H1 (cell line): ENCODE measurements around the gene PIP5K1B. TPM values are rescaled to one million over a fixed set of nuclear protein-coding genes. Genes with fewer than 3 reads are reported as not detected.
A peak's percentile ranks its signal among the peaks of the same experiment; 100 is the strongest.

ENCODE experiments used
- CTCF ChIA-PET: fragments of 300-600 bp; sonication (Branson Sonifier 250); formaldehyde crosslinking; loops from one replicate; lab custom pipeline; 2021; ENCODE audit not compliant: partially characterized antibody; lab: Charles Lee
- POLR2A ChIA-PET: fragments of 300-600 bp; sonication (Branson Sonifier 250); formaldehyde crosslinking; loops from one replicate; lab custom pipeline; 2021; ENCODE audit warnings: inconsistent platforms; ENCODE audit not compliant: partially characterized antibody; lab: Charles Lee
- DNase-seq, 2 experiments: peaks; one replicate each; pipeline versions ENCODE4 v3.0.0 to v3.0.0-alpha.2; 2010 to 2022; ENCODE audit warnings: low spot score in 2 of 2, low read depth in 1 of 2, mixed read lengths in 1 of 2
- FAIRE-seq: peaks from 2 replicates; lab custom pipeline; 2011; peaks lifted over from hg19 to GRCh38; lab: Jason Lieb, UNC
- H2AFZ ChIP-seq: 2 replicates; pipeline ENCODE4 v1.8.1; 2012; ENCODE audit warnings: low read length, inconsistent platforms
- H2AK5ac ChIP-seq: 2 replicates; pipeline ENCODE4 v1.6.1; 2013; ENCODE audit warnings: low read depth, low read length
- H2BK120ac ChIP-seq: replicated peaks from 2 replicates; pipeline ENCODE3; 2013; ENCODE audit warnings: low read depth, low read length, inconsistent platforms
- H2BK12ac ChIP-seq: 2 replicates; pipeline ENCODE4 v1.6.1; 2013; ENCODE audit warnings: low read depth, low read length
- H2BK15ac ChIP-seq: 2 replicates; pipeline ENCODE4 v1.6.1; 2013; ENCODE audit warnings: low read length
- H2BK20ac ChIP-seq: 2 replicates; pipeline ENCODE4 v1.6.1; 2013; ENCODE audit warnings: low read length
- H2BK5ac ChIP-seq: 2 replicates; pipeline ENCODE4 v1.6.1; 2013; ENCODE audit warnings: low read depth, low read length
- H3K14ac ChIP-seq: 2 replicates; pipeline ENCODE4 v1.6.1; 2013; ENCODE audit warnings: inconsistent platforms; ENCODE audit not compliant: insufficient read length
- H3K18ac ChIP-seq: 2 replicates; pipeline ENCODE4 v1.6.1; 2013; ENCODE audit warnings: low read length; ENCODE audit errors: extremely low read depth
- H3K23ac ChIP-seq: 2 replicates; pipeline ENCODE4 v1.6.1; 2013; ENCODE audit warnings: inconsistent platforms; ENCODE audit not compliant: insufficient read length
- H3K23me2 ChIP-seq: 2 replicates; pipeline ENCODE4 v1.6.1; 2013; ENCODE audit warnings: low read depth, low read length
- H3K27ac ChIP-seq: 2 replicates; pipeline ENCODE4 v1.6.1; 2011; ENCODE audit warnings: low read depth, low read length, inconsistent platforms
- H3K27me3 ChIP-seq, 4 experiments: replicated peaks in 1 of 4; 1 replicate in 1 of 4; 2 replicates in 3 of 4; pipeline versions ENCODE4 v1.6.1 to v1.8.1; 2011 to 2013; ENCODE audit warnings: low read length in 3 of 4, mild to moderate bottlenecking in 3 of 4, inconsistent platforms in 2 of 4, mixed read lengths in 2 of 4, moderate library complexity in 1 of 4; ENCODE audit not compliant: control insufficient read depth in 3 of 4, insufficient read depth in 3 of 4; ENCODE audit errors: extremely low read depth in 1 of 4
- H3K36me3 ChIP-seq, 4 experiments: 2 replicates each; pipeline versions ENCODE4 v1.6.1 to v1.8.1; 2011 to 2013; ENCODE audit warnings: mild to moderate bottlenecking in 4 of 4, low read length in 3 of 4, moderate library complexity in 2 of 4, control low read depth in 1 of 4, inconsistent platforms in 1 of 4; ENCODE audit not compliant: insufficient read depth in 4 of 4, control insufficient read depth in 2 of 4
- H3K4ac ChIP-seq: replicated peaks from 2 replicates; pipeline ENCODE3; 2013; ENCODE audit warnings: low read length, low read depth, mixed read lengths, inconsistent platforms; ENCODE audit not compliant: insufficient read length
- H3K4me1 ChIP-seq, 4 experiments: replicated peaks in 1 of 4; 1 replicate in 1 of 4; 2 replicates in 3 of 4; pipeline versions ENCODE4 v1.6.1 to v1.8.1; 2011 to 2013; ENCODE audit warnings: low read length in 3 of 4, inconsistent platforms in 2 of 4, mixed read lengths in 1 of 4; ENCODE audit not compliant: insufficient read depth in 4 of 4, control insufficient read depth in 3 of 4
- H3K4me2 ChIP-seq, 2 experiments: 2 replicates each; pipeline versions ENCODE4 v1.6.1 to v1.8.1; 2011 to 2013; ENCODE audit warnings: low read depth in 2 of 2, low read length in 2 of 2, control low read depth in 1 of 2, inconsistent platforms in 1 of 2, mild to moderate bottlenecking in 1 of 2; ENCODE audit not compliant: insufficient read depth in 1 of 2
- H3K4me3 ChIP-seq, 4 experiments: fragments of 200-600, 300-600 bp in 1 of 4; sonication (generic), shearing (Covaris generic), sonication (Bioruptor Twin) in 1 of 4; 2 replicates each; pipeline versions ENCODE4 v1.5.1 to v1.8.1; 2011 to 2016; ENCODE audit warnings: low read length in 4 of 4, low read depth in 3 of 4, control low read depth in 2 of 4, inconsistent platforms in 2 of 4, mild to moderate bottlenecking in 2 of 4, mixed read lengths in 1 of 4, moderate library complexity in 1 of 4; ENCODE audit not compliant: insufficient read depth in 2 of 4; ENCODE audit errors: extremely low read depth in 1 of 4
- H3K56ac ChIP-seq: replicated peaks from 2 replicates; pipeline ENCODE3; 2013; ENCODE audit warnings: low read depth, mild to moderate bottlenecking, mixed read lengths, low read length, inconsistent platforms; ENCODE audit not compliant: insufficient read length
- H3K79me1 ChIP-seq: 2 replicates; pipeline ENCODE4 v1.6.1; 2013; ENCODE audit warnings: low read depth, low read length, control low read depth
- H3K79me2 ChIP-seq, 2 experiments: 2 replicates each; pipeline versions ENCODE4 v1.6.1 to v1.8.1; 2012 to 2013; ENCODE audit warnings: low read length in 2 of 2, mild to moderate bottlenecking in 2 of 2, inconsistent platforms in 1 of 2; ENCODE audit not compliant: insufficient read depth in 2 of 2, control insufficient read depth in 1 of 2
- H3K9ac ChIP-seq, 4 experiments: replicated peaks in 1 of 4; 1 replicate in 1 of 4; 2 replicates in 3 of 4; pipeline versions ENCODE4 v1.6.1 to v1.8.1; 2011 to 2013; ENCODE audit warnings: low read depth in 3 of 4, low read length in 3 of 4, control low read depth in 2 of 4, mild to moderate bottlenecking in 2 of 4, moderate library complexity in 2 of 4, inconsistent platforms in 1 of 4; ENCODE audit errors: extremely low read depth in 1 of 4
- H3K9me3 ChIP-seq, 2 experiments: 2 replicates each; pipeline versions ENCODE4 v1.6.1 to v1.8.1; 2012 to 2013; ENCODE audit warnings: mild to moderate bottlenecking in 2 of 2, moderate library complexity in 2 of 2, control low read depth in 1 of 2, inconsistent platforms in 1 of 2, low read depth in 1 of 2, low read length in 1 of 2, mixed read lengths in 1 of 2; ENCODE audit not compliant: insufficient read depth in 2 of 2
- H4K20me1 ChIP-seq, 2 experiments: replicated peaks in 1 of 2; 2 replicates each; pipeline versions ENCODE3 to v1.8.1; 2011 to 2013; ENCODE audit warnings: inconsistent platforms in 2 of 2, low read length in 2 of 2, mild to moderate bottlenecking in 1 of 2; ENCODE audit not compliant: insufficient read depth in 2 of 2, control insufficient read depth in 1 of 2
- H4K5ac ChIP-seq: 2 replicates; pipeline ENCODE4 v1.6.1; 2013; ENCODE audit warnings: low read length, low read depth, mixed read lengths, inconsistent platforms; ENCODE audit not compliant: insufficient read length
- H4K8ac ChIP-seq: 2 replicates; pipeline ENCODE4 v1.8.0; 2013; ENCODE audit warnings: mild to moderate bottlenecking, moderate library complexity, low read length, inconsistent platforms; ENCODE audit not compliant: insufficient read depth; ENCODE audit errors: extremely low read depth
- H4K91ac ChIP-seq: replicated peaks from 2 replicates; pipeline ENCODE3; 2013; ENCODE audit warnings: low read length, mixed read lengths, inconsistent platforms; ENCODE audit not compliant: insufficient read length
- BACH1 ChIP-seq: IDR thresholded peaks from 2 replicates; pipeline ENCODE4 v1.6.1; 2012; ENCODE audit warnings: low read length, improper control_type of control experiment
- CTBP2 ChIP-seq: IDR thresholded peaks from 2 replicates; pipeline ENCODE4 v1.7.0; 2011; ENCODE audit warnings: borderline replicate concordance, mild to moderate bottlenecking, moderate library complexity, mixed read lengths, low read length; ENCODE audit not compliant: insufficient read depth, insufficient read length
- MAFK ChIP-seq: IDR thresholded peaks from 2 replicates; pipeline ENCODE4 v1.6.1; 2012; ENCODE audit warnings: low read depth, mild to moderate bottlenecking, improper control_type of control experiment, low read length
- WGBS, 2 experiments: shearing (Covaris generic) in 1 of 2; methylation state at CpG; one replicate each; pipeline versions ENCODE4 v1.1.6 to v1.1.7; 2013 to 2015; ENCODE audit warnings: low lambda C conversion rate in 2 of 2, mixed read lengths in 2 of 2, inconsistent platforms in 1 of 2, low coverage in 1 of 2, missing lambda C conversion rate in 1 of 2; ENCODE audit not compliant: insufficient replicate concordance in 2 of 2, insufficient coverage in 1 of 2, insufficient read length in 1 of 2; ENCODE audit errors: extremely low coverage in 1 of 2, missing lambda C conversion rate in 1 of 2; 5-methylcytosine and 5-hydroxymethylcytosine counted together
- polyA plus RNA-seq, 7 experiments: library from polyadenylated mRNA; depleted of rRNA in 3 of 7; stranded (reverse) in 5 of 7; unstranded in 2 of 7; fragments of >200 nt in 5 of 7; fragments of 200-250 nt in 2 of 7; gene quantifications; 1 replicate in 5 of 7; 2 replicates in 1 of 7; 4 replicates in 1 of 7; pipeline versions ENCODE4 v1.2.1 to v1.2.3, GENCODE V29; 2011 to 2013; ENCODE audit warnings: missing spikeins in 2 of 7, mixed read lengths in 2 of 7
- total RNA-seq: library from RNA; stranded (reverse); fragmentation: NEBNext Ultra II Directional; extraction: Animal tissue kit (Norgen Biotek cat#: 25700); gene quantifications from 2 replicates; pipeline ENCODE4 v1.2.1, GENCODE V29; 2021

Gene PIP5K1B
- total and polyA plus RNA-seq, 2 of the 8 experiments (the other 6 are each of a cell fraction or from before 2014, with no cell fraction given): 4.7 to 7.7 TPM

GRCh38 chr9:69016191-69017096, 311.4 kb downstream of the PIP5K1B start:
- Histone ChIP-seq H3K23ac (no peak overlapping the region), H3K4me1 (peaks cover 0 to 9% (median 6%) of the 10 kb centered on the region in 4 experiments; a peak in 4 of 7 replicates), H3K27ac (no peak overlapping the region), H3K36me3 (no peaks in the 10 kb centered on the region), H2BK5ac (no peak overlapping the region), H3K14ac (no peak overlapping the region), H4K5ac (no peak overlapping the region), H3K4me2 (peak overlapping the region in 1 of 2 experiments; percentile 15; a peak in 1 of 4 replicates), H4K20me1 (no peaks in the 10 kb centered on the region), H3K27me3 (no peaks in the 10 kb centered on the region; a peak in 2 of 7 replicates), H2BK12ac (no peak overlapping the region), H3K9me3 (peaks cover 0 to 8% of the 10 kb centered on the region in 2 experiments; a peak in 1 of 4 replicates), H3K4me3 (no peak overlapping the region), H3K79me1 (no peaks in the 10 kb centered on the region), H3K23me2 (no peaks in the 10 kb centered on the region), H3K56ac (no peak overlapping the region), H3K4ac (no peak overlapping the region), H2BK15ac (no peak overlapping the region), H4K8ac (no peak overlapping the region), H2AK5ac (no peak overlapping the region), H3K18ac (no peak overlapping the region), H2BK20ac (no peak overlapping the region), H3K79me2 (no peaks in the 10 kb centered on the region), H2AFZ (peak overlapping the region; percentile 43; the same call in 1 of the 2 replicates), H3K9ac (no peak overlapping the region), H2BK120ac (no peak overlapping the region), H4K91ac (no peak overlapping the region)
- TF ChIP-seq MAFK: no peak
- TF ChIP-seq CTBP2: no peak
- no peak for TF ChIP-seq BACH1
- WGBS, 2 experiments: 70% methylated on average over 5 of the region's 5 CpGs; no CpG with 5 or more reads in 1 of the 2 experiments
- no peak for DNase-seq
- FAIRE-seq: no peak
- ChIA-PET POLR2A (interaction anchor here (0.7 kb wide), 1 partner anchor 435 kb away, joined by 3 read pairs; no protein-coding TSS in a partner anchor), CTCF (interaction anchor here (1.0 to 2.3 kb wide), 4 partner anchors 9 to 330 kb away, joined by 3 to 7 read pairs (median 3); no protein-coding TSS in a partner anchor)
